ENCODE data around the gene SLC35F5.
"Not testable (repeated sequence)": the region's sequence is repeated elsewhere in the genome, so short reads cannot be mapped to it uniquely, and the experiment has no call there.

The SLC35F5 gene, protein sequence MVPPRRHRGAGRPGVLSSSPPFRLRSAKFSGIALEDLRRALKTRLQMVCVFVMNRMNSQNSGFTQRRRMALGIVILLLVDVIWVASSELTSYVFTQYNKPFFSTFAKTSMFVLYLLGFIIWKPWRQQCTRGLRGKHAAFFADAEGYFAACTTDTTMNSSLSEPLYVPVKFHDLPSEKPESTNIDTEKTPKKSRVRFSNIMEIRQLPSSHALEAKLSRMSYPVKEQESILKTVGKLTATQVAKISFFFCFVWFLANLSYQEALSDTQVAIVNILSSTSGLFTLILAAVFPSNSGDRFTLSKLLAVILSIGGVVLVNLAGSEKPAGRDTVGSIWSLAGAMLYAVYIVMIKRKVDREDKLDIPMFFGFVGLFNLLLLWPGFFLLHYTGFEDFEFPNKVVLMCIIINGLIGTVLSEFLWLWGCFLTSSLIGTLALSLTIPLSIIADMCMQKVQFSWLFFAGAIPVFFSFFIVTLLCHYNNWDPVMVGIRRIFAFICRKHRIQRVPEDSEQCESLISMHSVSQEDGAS

DNA sequence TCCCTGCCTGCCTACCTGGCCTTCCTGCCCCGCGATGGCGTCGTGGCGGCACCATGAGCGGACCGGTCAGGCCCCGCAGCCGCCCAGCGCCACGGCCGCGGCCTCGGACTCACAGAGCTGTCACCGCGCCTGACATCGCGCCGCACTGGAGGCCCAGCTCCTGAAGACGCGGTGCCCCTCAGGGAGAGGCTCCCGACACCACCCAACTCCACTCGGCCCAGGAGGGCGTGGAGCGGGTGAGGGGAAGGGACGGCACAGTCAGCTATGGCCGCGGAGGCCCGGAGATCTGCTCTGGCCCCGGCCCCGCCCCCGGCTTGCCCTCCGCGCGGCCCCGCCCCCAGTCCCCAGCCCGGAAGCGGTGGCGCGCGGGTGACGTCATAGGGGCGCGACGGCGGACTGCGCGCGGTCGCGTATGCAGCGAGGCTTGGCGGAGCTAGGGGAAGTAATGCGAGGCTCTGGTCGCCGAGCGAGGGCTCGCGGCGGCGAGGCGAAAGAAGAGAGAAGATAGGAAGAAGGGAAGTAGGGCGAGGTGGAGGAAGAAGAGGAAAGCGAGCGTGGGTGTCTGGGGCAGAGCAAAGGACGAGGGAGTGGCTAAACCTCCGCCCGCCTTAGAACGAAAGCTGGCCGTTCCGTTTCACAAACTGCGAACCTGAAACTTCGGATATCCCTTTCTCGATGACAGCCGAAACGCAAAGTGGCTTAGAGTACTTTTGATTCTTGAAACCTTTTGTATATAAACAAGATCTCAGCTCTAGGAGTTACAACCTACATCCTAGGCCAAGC is at the start of gene SLC35F5:
Gene SLC35F5, minus strand, starts transcription at position 288 of the 783 bp plus-strand sequence. Its CDS starts 233 bp downstream, at position 55.
- peak; percentile 91 for DNase-seq

DNA sequence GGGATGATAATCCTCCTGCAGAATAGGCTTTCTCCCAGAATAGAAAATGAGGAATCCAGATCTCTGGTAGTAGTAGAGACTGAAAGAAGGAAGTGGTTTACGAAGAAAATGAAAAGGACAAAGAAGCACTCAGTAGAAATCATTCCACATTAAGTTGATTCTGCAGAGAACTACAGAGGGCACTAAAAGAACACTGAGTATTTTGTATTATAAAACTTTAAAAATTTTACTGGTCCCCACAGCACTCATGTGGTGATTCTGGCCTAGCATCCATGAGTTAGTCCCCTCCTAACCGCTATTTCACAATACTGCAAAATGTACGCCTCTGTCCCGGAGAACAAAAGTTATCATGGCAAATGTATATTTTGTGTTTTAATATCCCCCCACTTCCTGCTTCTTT is 42.9 kb upstream of the SLC35F5 start:
- no peak for DNase-seq

DNA sequence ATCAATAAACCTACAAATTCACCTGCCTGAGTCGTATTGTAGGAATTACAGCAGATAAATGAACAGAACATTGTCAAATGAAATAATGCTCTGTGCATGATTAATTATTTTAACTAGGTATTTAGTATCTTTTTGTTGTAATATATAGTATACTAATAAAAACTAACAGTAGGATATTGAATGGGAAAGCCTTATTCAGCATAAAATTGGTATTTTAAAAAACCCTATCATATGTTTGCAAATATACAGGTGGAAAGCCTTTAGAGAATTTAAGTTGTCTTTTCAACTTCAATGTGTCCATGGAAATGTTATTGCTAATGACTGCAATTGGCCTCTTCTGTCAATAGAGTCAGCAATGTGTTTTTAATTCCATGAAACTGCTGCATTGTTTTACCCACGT is 40.8 kb upstream of the SLC35F5 start:
- no peak for DNase-seq

DNA sequence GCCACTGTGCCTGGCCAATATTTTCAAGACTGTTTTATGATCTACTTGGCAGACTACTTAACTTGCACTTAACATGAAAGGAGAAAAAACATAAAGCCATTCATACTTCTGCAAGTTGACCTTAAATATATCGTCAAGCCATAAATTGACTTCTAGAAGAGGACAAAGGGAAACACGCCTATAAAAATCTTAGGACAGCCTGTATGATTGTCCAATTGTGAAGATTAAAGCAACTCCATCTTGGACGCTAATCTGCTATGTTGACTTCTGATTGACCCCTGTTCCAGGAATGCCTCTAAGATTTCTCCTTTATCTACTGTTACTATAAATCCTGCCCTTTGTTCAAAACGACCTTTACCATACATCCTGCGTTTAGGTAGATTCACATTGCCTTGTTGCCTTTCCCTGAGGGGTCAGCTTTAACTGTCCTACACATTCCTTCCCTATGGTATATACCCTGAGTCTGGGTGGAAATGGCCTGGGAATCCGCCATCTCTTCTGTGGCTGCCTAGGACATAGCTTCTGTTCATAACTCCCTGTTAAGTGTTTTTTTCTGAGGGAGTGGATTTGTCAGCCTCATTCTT is 40.2 kb upstream of the SLC35F5 start:
- DNase-seq = no peak

DNA sequence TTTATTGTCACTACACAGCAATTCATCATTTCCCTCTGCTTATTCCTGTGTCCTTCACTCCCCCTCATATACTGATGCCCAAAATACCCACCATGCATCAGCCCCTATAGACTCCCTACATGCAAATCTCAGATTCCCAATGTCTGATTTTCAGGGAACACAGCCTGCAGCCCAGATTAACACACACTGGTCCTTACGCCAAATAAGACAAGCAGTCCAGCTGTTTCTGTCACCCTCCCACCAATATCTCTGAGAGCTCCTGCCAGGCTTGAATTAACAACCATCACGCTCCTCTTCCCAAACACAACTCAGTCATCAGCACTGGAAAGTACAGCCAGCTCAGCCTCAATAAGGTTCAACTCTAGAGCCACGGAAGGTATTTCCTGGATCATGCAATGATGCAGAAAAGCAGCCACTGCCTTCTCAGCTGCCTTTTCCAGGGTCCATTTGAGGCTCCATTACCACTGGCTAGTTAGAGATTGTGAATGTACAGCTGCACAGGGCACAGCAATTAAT is 39.0 kb upstream of the SLC35F5 start:
- DNase-seq = no peak

DNA sequence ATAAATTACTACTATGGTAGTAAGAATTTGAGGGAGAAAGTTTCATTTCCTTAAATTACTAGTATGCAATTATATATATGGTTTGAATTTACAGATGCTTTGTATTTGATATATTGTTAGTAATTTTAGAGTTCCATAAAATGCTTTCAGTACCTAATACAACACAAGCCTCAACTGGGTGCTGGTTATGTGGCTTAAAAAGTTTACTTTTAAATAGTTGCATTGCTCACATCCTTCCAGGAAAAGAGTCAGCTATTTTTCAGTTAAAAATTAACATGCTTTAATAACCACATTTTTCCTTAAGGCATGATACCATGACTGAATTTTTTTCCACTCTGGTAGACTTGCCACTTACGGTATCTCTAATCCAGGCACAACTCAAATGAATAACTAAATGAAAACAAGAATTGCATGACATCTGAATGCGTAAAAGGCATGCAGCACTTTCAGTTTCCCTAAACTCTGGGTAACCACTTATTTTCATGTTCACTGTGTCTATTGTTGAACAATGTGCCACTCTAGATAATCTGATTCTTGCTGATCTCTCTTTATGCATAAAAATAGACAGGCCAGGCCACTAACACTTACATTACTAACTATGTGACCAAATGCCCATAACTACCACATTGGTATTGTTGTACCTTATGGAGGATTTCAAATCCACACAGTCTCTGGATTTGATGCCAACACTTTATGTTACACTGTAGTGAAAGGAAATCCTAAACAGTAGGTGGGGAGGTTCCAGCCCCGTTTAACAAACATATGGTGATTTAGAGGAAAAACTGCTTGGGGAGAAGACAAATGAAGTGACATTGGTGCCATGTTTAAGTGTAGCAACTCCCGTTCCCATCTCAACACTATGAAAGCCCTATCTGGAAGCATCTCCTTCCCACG is 35.5 kb upstream of the SLC35F5 start:
- DNase-seq = no peak

DNA sequence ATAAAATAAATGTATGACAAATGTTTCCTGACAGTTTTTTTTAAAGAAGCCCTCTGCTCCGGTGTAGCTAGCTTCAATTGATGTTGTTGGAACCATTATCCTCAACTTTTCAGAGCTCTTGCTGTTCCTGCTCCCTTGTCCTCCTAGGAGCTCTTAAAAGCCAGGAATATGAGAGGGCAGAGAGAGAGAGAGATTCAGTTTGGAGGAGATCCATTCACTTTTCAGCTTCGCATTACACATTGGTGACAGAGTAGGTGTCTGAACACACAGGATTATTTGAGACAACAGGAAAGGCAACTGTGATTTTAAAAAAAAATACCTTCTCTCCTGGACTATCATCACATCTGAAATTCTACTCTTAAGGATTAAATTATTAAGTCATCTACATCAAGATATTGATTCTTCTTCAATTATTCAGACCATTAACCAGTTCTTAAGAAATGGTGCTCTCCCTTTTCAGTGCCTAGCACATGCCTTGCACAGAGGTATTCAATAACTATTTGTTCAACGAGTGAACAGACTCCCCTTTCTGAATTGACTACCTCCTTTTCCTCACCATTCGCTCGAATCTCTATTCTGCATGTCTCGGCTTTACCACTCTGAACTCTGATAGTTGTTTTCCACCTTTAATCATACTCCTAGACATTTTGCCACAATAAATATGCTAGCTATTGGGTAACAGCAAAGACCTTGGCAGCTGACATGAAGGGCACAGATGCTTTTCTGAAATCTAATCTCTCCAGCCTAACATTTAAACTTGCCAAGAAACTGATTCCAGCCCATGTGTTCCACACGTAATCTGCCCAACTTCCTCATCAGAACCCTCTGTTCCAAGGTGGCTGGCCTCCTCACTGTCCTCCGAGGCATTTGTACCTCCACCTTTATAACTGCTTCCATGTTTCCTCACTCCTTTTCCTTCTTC is 28.6 kb upstream of the SLC35F5 start:
- DNase-seq = no peak

DNA sequence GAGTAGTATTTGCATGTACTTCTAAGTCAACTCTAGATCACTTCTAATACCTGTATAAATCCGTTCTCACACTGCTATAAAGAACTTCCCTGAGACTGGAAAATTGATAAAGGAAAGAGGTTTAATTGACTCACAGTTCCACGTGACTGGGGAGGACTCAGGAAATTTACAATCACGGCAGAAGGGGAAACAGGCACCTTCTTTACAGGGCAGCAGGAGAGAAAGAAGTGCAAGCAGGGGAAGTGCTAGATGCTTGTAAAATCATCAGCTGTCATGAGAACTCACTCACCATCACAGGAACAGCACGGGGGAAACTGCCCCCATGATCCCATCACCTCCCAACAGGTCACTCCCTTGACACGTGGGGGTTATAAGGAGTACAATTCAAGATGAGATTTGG is 24.0 kb upstream of the SLC35F5 start:
- no peak for DNase-seq

DNA sequence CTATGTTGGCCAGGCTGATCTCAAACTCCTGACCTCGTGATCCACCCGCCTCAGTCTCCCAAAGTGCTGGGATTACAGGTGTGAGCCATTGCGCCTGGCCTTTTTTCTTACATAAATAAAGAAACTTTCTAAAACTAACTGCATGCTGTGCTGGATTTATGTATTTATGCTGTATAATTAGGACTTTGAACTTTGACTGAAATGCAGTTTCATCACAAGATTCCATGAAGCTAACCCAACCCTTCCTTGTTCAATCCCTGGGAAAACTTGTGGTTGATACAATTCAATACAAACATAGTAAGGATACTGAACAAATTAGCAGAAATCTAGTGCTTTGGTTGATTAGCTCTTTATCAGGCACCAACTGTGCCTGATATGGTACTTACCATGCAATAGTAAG is 20.9 kb upstream of the SLC35F5 start:
- DNase-seq = no peak

DNA sequence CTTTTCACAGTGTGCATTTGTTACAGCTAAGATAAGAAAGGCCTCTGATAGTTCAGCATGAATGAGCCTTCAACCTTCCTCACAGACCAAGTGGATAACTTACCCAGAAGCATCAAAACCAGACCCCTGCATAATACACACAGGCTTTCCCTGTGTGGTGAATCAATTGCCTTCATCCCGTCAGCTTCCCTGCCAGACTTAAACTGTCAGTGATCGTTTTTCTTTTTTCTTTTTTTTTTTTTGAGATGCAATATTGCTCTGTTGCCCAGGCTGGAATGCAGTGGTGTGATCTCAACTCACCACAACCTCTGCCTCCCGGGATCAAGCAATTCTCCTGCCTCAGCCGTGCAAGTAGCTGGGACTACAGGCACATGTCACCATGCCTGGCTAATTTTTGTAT is 20.5 kb upstream of the SLC35F5 start:
- DNase-seq = no peak

DNA sequence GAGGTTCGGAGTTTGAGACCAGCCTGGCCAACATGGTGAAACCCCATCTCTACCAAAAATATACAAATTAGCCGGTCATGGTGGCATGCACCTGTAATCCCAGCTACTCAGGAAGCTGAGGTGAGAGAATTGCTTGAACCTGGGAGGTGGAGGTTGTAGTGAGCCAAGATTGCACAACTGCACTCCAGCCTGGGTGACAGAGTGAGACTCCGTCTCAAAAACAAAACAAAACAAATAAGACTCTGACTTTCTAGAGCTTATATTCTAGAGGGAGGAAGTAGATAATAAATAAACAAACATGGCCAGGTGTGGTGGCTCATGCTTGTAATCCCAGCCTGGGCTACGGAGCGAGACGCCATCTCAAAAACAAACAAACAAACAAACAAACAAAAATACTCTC is 18.2 kb upstream of the SLC35F5 start:
- not testable (repeated sequence) for DNase-seq

DNA sequence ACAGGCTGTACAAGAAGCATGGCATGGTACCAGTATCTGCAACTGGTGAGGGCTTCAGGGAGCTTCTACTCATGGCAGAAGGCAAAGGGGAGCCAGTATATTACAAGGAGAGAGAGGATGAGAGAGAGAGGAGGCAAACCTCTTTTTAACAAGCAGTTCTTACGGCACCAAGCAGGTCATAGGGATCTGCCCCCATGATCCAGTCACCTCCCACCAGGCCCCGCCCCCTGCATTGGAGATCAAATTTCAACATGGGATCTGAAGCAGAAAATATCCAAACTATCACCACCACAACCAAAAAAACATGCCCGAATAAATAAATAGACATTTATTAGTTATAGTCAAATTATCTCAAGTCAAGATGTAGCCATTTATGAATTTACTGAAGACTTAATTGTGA is 14.5 kb upstream of the SLC35F5 start:
- DNase-seq = no peak

DNA sequence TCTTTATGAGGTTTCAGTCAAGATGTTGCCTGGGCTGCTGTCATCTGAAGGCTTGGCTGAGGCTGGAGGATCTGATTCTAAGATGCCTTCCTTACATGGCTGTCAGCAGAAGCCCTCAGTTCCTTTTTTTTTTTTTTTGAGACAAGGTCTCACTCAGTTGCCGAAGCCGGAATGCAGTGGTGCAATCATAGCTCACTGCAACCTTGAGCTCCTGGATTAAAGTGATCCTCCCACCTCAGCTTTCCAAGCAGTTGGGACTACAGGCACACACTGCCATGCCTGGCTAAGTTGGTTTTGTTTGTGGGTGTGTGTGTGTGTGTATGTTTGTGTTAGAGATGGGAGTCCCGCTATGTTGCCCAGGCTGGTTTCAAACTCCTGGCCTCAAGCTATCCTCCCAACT is 13.1 kb upstream of the SLC35F5 start:
- DNase-seq = no peak

DNA sequence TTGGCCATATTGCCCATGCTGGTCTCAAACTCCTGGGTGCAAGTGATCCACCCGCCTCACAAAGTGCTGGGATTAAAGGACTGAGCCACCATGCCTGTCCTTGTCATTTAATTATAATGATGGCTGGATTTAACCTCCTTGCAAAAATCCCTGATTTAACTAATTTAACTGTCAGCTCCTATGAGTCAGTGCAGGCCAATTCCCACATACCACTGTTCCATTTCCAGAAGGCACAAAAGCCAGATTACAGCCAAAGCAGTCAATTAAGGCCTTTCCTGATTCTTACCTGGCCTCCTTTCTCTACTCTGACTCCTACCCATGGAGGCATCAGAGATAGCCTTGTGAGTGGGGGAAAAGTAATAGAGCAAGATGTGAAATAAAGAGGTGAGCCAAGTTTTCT is 12.3 kb upstream of the SLC35F5 start:
- no peak for DNase-seq

DNA sequence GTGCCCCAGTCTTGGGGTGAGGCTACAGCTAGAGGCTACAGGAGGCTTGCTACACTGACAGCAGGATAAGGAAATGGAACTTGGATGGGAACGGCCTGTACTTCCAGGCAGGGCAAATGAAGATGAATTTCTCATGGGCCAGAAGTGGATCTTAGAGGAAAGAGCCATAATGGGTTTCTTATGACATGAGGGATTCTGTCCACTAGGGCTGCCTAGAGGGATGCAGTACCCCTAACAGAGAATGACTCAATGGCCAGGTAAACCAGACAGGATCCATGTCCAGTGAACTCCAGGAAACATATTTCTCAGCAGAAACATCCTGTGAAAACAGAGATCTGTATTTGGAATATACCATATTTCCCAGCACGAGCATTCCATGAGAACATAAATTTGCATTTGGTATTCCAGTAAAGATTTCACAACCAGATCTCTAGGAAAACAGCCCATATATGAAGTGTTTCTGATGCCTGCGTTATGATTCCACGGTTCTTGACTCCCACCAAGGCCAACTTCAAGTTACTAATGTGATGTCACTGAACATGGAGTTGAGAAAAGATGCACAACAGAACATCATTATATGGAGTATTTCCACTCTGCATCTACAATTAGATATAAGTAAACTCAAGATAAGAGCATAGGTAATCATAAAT is 11.5 kb upstream of the SLC35F5 start:
- DNase-seq = no peak

DNA sequence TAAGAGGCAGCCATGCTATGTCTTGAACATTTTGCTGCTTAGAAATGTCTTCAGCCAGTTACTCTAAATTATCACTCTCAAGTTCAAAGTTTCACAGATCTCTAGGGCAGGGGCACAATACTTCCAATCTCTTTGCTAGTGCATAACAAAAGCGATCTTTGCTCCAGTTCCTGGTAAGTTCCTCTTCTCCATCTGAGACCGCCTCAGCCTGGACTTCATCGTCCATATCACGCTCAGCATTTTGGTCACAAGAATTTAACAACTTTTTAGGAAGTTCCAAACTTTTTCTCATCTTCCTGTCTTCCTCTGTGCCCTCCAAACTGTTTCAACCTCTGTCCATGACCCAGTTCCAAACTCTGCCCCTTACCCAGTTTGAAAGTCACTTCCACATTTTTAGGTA is 8.8 kb upstream of the SLC35F5 start:
- no peak for DNase-seq

DNA sequence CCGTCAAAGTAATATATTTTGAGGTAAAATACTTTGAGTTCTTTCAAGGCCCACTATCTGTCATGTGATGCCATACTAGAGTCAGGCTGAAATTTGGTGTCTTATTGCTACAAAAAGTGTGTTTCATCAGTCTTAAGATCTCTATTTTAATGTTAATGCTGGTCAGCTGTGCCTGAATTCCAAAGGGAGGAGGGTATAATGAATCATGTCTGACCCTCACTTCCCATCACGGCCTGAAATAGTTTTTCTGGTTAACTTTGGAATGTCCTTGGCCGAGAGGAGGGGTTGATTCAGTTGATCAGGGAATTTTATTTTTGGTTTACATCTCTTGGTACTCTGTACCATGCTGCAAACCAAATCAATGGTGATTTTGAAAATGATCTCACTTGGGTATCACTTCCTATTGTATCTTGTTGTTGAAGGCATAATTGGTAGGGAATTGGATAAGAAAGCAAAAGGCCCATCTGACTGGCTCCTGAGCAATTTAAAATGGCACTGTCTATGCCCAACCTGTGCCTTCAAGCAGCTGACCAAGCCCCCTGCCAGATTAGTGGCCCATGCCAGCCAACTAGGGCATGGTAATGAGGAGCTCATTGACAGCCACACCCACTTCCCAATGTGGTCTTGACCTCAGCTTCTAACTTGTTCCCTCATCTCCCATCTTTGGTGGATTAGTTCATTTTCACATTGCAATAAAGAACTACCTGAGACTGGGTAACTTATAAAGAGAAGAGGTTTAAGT is 6.1 kb upstream of the SLC35F5 start:
- DNase-seq = no peak

DNA sequence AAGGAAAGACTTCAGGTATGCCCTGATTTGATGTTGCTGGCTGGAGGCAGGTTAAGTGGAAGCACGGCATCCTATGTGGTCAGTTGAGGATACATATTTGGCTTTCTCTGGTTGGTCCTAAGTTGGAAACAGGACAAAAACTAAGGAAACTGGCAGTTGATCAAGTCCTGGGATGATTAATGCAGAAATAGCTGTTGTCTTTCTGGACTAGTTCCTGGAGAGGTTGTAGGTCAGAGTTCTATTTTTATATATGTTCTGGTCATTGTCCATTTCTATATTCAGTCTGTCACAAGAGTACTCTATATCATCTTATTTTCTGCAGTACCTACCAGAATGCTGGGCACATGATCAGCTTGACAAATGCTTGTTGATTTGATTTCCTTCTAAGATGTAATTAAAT is 4.0 kb upstream of the SLC35F5 start:
- no peak for DNase-seq

DNA sequence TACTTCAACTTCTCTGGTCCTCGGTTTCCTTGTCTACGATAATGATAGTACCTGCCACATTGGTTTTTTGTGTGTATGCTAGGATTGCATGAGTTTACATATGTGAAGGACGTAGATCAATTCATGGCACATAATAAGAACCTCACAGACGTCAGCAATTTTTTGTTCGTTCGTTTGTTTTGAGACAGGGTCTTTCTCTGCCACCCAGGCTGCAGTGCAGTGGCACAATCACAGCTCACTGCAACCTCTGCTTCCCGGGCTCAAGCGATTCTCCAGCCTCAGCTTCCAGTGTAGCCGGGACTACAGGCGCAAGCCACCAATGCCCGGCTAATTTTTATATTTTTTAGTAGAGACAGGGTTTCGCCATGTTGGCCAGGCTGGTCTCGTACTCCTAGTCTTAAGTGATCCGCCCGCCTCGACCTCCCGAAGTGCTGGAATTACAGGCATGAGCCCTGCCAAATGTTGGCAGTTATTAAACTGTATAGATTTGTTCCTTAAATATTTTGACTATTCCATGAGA is 756 bp upstream of the SLC35F5 start:
- peak; percentile 1 for DNase-seq

Measured in CD4-positive, alpha-beta T cell treated with Interleukin-6 for 4 hours (primary cell).